ENCODE data around the gene LSM11. TPM values are rescaled to one million over a fixed set of nuclear protein-coding genes. Genes with fewer than 3 reads are reported as not detected.

Gene LSM11
- total RNA-seq, 1 donor = 4.7 TPM

DNA sequence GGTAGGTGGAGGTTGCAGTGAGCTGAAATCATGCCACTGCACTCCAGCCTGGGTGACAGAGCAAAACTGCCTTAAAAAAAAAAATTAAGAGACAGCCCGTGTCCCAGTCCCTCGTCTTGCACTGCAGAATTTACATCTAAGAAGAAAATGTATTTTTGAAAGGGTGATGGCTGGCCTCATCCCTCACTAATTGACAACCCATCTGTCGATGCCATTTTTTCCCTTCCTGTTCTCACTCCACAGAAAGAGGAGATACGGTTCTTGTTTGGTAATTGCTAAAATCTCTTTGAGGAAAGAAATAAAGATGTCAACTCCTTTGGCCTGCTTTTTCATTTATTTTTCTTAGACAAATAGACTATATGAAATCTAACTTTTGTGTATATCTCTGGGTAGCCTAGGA is 2.4 kb upstream of the LSM11 start:
- H3K27me3 ChIP-seq (ENCODE audit: insufficient read depth, low read length) = no peaks in the 10 kb centered on the region
- peaks cover 19% of the 10 kb centered on the region for H3K79me2 ChIP-seq (ENCODE audit: insufficient read depth, low read length)
- H3K27ac ChIP-seq (ENCODE audit: low read depth, low read length) = no peak overlapping the region
- peaks cover 20% of the 10 kb centered on the region for H3K36me3 ChIP-seq (ENCODE audit: insufficient read depth, low read length)
- H3K4me1 ChIP-seq (ENCODE audit: insufficient read depth, low read length) = peaks cover 10% of the 10 kb centered on the region
- no peaks in the 10 kb centered on the region for H4K20me1 ChIP-seq (ENCODE audit: insufficient read depth, low read length)
- no peak overlapping the region for H2AFZ ChIP-seq (ENCODE audit: low read length)
- no peak overlapping the region for H3K4me2 ChIP-seq (ENCODE audit: insufficient read depth, low read length)
- no peaks in the 10 kb centered on the region for H3K9me3 ChIP-seq (ENCODE audit: low read depth, low read length)
- H3K4me3 ChIP-seq (ENCODE audit: insufficient read depth, low read length) = no peak overlapping the region
- TF ChIP-seq, protein P1, sequence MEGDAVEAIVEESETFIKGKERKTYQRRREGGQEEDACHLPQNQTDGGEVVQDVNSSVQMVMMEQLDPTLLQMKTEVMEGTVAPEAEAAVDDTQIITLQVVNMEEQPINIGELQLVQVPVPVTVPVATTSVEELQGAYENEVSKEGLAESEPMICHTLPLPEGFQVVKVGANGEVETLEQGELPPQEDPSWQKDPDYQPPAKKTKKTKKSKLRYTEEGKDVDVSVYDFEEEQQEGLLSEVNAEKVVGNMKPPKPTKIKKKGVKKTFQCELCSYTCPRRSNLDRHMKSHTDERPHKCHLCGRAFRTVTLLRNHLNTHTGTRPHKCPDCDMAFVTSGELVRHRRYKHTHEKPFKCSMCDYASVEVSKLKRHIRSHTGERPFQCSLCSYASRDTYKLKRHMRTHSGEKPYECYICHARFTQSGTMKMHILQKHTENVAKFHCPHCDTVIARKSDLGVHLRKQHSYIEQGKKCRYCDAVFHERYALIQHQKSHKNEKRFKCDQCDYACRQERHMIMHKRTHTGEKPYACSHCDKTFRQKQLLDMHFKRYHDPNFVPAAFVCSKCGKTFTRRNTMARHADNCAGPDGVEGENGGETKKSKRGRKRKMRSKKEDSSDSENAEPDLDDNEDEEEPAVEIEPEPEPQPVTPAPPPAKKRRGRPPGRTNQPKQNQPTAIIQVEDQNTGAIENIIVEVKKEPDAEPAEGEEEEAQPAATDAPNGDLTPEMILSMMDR (IDR thresholded peaks at IDR 0.05; ENCODE audit: extremely low read depth, low read depth, low read length) = no peak
- DNase-seq (ENCODE audit: insufficient read length, low spot score, missing footprints) = no peak

DNA sequence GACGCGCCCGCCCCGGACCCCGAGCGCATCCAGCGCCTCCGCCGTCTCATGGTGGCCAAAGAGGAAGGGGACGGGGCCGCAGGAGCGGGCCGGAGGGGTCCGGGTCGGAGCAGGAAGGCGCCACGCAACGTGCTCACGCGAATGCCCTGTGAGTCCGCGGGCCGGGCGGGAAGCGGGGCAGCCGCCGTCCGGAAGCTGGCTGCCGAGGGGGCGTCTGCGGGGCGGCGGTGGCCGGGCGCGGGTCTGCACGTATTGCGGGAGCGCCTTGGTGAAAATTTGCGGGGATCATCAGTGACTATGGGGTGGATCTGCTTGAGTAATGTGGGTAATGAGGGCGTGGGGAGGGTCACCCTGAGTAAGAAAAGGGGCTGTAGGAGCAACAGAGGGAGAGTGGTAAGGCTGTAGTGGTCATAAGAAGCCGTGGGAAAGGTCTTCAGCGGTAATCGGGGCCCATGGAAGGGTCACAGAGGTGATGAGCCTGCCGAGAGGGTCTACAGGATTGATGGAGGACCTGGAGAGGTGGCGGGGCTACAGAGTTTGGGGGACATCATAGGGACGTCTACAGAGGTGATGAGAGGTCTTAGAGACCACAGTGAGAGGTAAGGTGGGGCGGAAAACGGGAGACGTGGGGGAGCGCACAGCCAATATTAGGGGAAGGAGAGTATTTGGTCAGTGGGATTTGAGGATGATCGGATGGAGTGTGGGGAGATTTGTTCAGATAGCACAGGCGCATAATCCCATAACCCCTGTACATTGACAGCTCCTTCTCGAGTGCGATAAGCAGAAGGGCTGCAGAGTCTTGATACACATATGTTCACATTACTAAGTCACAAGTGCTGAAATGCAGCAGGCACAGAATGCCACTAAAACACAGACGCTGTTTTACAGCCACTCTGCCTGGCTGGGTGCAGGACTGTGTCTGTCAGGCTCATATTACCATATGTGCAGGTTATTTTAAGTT is 819 bp downstream of the LSM11 start:
- Histone ChIP-seq H3K4me2 (ENCODE audit: insufficient read depth, low read length) (peak overlapping the region; percentile 100), H3K79me2 (ENCODE audit: insufficient read depth, low read length) (peaks cover 31% of the 10 kb centered on the region), H3K4me1 (ENCODE audit: insufficient read depth, low read length) (peaks cover 27% of the 10 kb centered on the region), H4K20me1 (ENCODE audit: insufficient read depth, low read length) (no peaks in the 10 kb centered on the region), H2AFZ (ENCODE audit: low read length) (peak overlapping the region; percentile 85), H3K9me3 (ENCODE audit: low read depth, low read length) (no peaks in the 10 kb centered on the region), H3K27ac (ENCODE audit: low read depth, low read length) (peak overlapping the region; percentile 47), H3K4me3 (ENCODE audit: insufficient read depth, low read length) (peak overlapping the region; percentile 87), H3K27me3 (ENCODE audit: insufficient read depth, low read length) (no peaks in the 10 kb centered on the region), H3K36me3 (ENCODE audit: insufficient read depth, low read length) (peaks cover 6% of the 10 kb centered on the region)
- TF ChIP-seq, protein P1 (IDR thresholded peaks at IDR 0.05; ENCODE audit: extremely low read depth, low read depth, low read length) = no peak
- DNase-seq (ENCODE audit: insufficient read length, low spot score, missing footprints) = peak; percentile 90

DNA sequence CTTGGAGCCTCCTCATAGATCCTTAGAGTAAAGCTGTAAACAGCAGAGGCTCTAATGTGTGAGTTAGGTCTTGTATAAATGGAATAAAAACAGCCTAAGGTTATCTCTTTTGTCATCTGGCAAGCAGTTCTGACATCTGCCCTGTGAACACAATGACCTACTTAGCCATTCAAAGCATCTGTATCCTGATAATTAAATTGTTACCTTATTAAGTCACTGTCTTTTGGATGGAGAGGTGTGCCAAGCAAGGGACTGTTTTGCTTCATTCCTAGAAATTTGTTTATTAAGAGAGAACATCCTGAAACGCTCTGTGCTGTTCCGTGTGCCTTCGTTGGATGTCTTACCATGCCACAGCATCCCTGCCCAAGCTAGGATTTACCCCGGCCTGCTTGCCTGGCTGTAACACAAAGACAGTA is 1.5 kb downstream of the LSM11 start:
- DNase-seq (ENCODE audit: insufficient read length, low spot score, missing footprints) = no peak
- peaks cover 34% of the 10 kb centered on the region for H3K4me1 ChIP-seq (ENCODE audit: insufficient read depth, low read length)
- peaks cover 3% of the 10 kb centered on the region for H3K36me3 ChIP-seq (ENCODE audit: insufficient read depth, low read length)
- H3K4me3 ChIP-seq (ENCODE audit: insufficient read depth, low read length) = peak overlapping the region; percentile 87
- TF ChIP-seq, protein P1 (IDR thresholded peaks at IDR 0.05; ENCODE audit: extremely low read depth, low read depth, low read length) = no peak
- peaks cover 38% of the 10 kb centered on the region for H3K79me2 ChIP-seq (ENCODE audit: insufficient read depth, low read length)
- no peak overlapping the region for H3K27ac ChIP-seq (ENCODE audit: low read depth, low read length)
- H3K4me2 ChIP-seq (ENCODE audit: insufficient read depth, low read length) = peak overlapping the region; percentile 100
- H4K20me1 ChIP-seq (ENCODE audit: insufficient read depth, low read length) = no peaks in the 10 kb centered on the region
- no peaks in the 10 kb centered on the region for H3K9me3 ChIP-seq (ENCODE audit: low read depth, low read length)
- peak overlapping the region; percentile 85 for H2AFZ ChIP-seq (ENCODE audit: low read length)
- no peaks in the 10 kb centered on the region for H3K27me3 ChIP-seq (ENCODE audit: insufficient read depth, low read length)

DNA sequence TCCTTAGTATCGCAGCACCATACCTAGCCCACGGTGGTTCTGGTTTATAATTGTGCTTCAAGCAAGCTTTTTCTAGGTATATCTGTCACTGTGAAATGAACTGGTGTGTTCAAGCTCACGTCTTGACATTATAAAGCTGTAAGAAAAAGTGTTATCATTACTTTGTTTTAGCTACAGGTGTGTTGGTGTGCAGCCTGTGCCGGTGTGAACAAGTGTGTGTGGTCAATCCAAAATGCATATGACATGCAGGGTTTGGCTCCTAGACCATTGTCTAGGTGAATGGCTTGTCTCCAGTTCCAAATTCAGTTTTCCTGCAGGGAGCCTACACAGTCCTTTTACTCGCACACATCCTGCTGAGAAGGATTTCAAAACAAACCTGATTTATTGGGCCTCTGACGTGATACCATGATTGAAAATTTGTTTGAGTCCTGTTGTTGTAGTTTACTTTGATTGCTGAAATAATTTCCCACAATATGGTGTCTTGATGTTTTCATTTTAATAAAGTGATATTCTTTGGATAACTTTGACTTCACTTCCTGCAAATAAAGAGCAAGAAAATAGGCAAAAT is 3.7 kb downstream of the LSM11 start:
- peaks cover 5% of the 10 kb centered on the region for H3K36me3 ChIP-seq (ENCODE audit: insufficient read depth, low read length)
- no peaks in the 10 kb centered on the region for H4K20me1 ChIP-seq (ENCODE audit: insufficient read depth, low read length)
- H3K9me3 ChIP-seq (ENCODE audit: low read depth, low read length) = no peaks in the 10 kb centered on the region
- H3K4me1 ChIP-seq (ENCODE audit: insufficient read depth, low read length) = peaks cover 40% of the 10 kb centered on the region
- H3K27me3 ChIP-seq (ENCODE audit: insufficient read depth, low read length) = no peaks in the 10 kb centered on the region
- peaks cover 46% of the 10 kb centered on the region for H3K79me2 ChIP-seq (ENCODE audit: insufficient read depth, low read length)
- DNase-seq (ENCODE audit: insufficient read length, low spot score, missing footprints) = no peak
- H3K4me3 ChIP-seq (ENCODE audit: insufficient read depth, low read length) = no peak overlapping the region
- peak overlapping the region; percentile 91 for H3K27ac ChIP-seq (ENCODE audit: low read depth, low read length)
- TF ChIP-seq, protein P1 (IDR thresholded peaks at IDR 0.05; ENCODE audit: extremely low read depth, low read depth, low read length) = no peak
- H2AFZ ChIP-seq (ENCODE audit: low read length) = peak overlapping the region; percentile 59
- no peak overlapping the region for H3K4me2 ChIP-seq (ENCODE audit: insufficient read depth, low read length)
